SK-N-SH (cell line): ENCODE data around the gene KCNJ15. TPM values are rescaled to one million over a fixed set of nuclear protein-coding genes. Genes with fewer than 3 reads are reported as not detected.
A peak's percentile ranks its signal among the peaks of the same experiment; 100 is the strongest.

Experiments
- CTCF ChIA-PET: fragments of 300-600, 350-600 bp; formaldehyde crosslinking; extraction: SDS; loops from one replicate; lab custom pipeline; 2021; lab: Yijun Ruan, JAX
- POLR2A ChIA-PET: fragments of 350-600 bp; sonication (Branson Sonifier 250); formaldehyde crosslinking; extraction: SDS; loops from one replicate; lab custom pipeline; 2020; ENCODE audit warnings: antibody characterized with exemption, inconsistent platforms; lab: Yijun Ruan, JAX
- DNase-seq: peaks from one replicate; pipeline ENCODE4 v3.0.0; 2012
- H2AFZ ChIP-seq: fragments of 200-600 bp; sonication (generic); 2 replicates; pipeline ENCODE4 v1.8.1; 2016; ENCODE audit warnings: antibody characterized with exemption, mild to moderate bottlenecking, low read depth
- H3F3A ChIP-seq: fragments of 200-600 bp; sonication (generic); replicated peaks from 2 replicates; pipeline ENCODE3; 2016; ENCODE audit warnings: antibody characterized with exemption, mild to moderate bottlenecking; ENCODE audit not compliant: insufficient read depth
- H3K27ac ChIP-seq, 2 experiments: fragments of 200-500 bp in 1 of 2; fragments of 200-600 bp in 1 of 2; sonication (Bioruptor generic) in 1 of 2; sonication (generic), shearing (Covaris generic) in 1 of 2; 2 replicates each; pipeline versions ENCODE4 v1.5.1 to v1.6.1; 2014 to 2016; ENCODE audit warnings: low read depth in 2 of 2, inconsistent platforms in 1 of 2, low read length in 1 of 2, mild to moderate bottlenecking in 1 of 2, mixed read lengths in 1 of 2
- H3K27me3 ChIP-seq: fragments of 200-600 bp; sonication (generic), shearing (Covaris generic); 2 replicates; pipeline ENCODE4 v1.6.1; 2016; ENCODE audit warnings: mixed run types; ENCODE audit not compliant: insufficient read depth
- H3K36me3 ChIP-seq, 2 experiments: fragments of 200-500 bp in 1 of 2; fragments of 200-600 bp in 1 of 2; sonication (Bioruptor generic) in 1 of 2; sonication (generic) in 1 of 2; replicated peaks in 1 of 2; 2 replicates each; pipeline versions ENCODE3 to v1.5.1; 2014 to 2016; ENCODE audit warnings: low read length in 1 of 2, mild to moderate bottlenecking in 1 of 2; ENCODE audit not compliant: insufficient read depth in 2 of 2, control insufficient read depth in 1 of 2
- H3K4me1 ChIP-seq, 2 experiments: fragments of 200-500 bp in 1 of 2; fragments of 200-600 bp in 1 of 2; sonication (Bioruptor generic) in 1 of 2; sonication (generic), shearing (Covaris generic) in 1 of 2; 2 replicates each; pipeline versions ENCODE4 v1.5.1 to v1.6.1; 2014 to 2016; ENCODE audit warnings: low read depth in 1 of 2, low read length in 1 of 2, mixed run types in 1 of 2; ENCODE audit not compliant: insufficient read depth in 2 of 2, control insufficient read depth in 1 of 2
- H3K4me2 ChIP-seq: fragments of 200-600 bp; sonication (generic), shearing (Covaris generic); 2 replicates; pipeline ENCODE4 v1.6.1; 2017; ENCODE audit warnings: mixed run types
- H3K4me3 ChIP-seq, 2 experiments: fragments of 200-500 bp in 1 of 2; fragments of 200-600 bp in 1 of 2; sonication (Bioruptor generic) in 1 of 2; sonication (generic), shearing (Covaris generic) in 1 of 2; 2 replicates each; pipeline versions ENCODE4 v1.5.1 to v1.8.1; 2014 to 2016; ENCODE audit warnings: low read depth in 2 of 2, inconsistent platforms in 1 of 2, low read length in 1 of 2, mild to moderate bottlenecking in 1 of 2, mixed read lengths in 1 of 2, moderate library complexity in 1 of 2
- H3K79me2 ChIP-seq: fragments of 200-600 bp; sonication (generic); 2 replicates; pipeline ENCODE4 v1.8.1; 2017; ENCODE audit warnings: mild to moderate bottlenecking; ENCODE audit not compliant: insufficient read depth
- H3K9ac ChIP-seq: fragments of 200-600 bp; sonication (generic); 2 replicates; pipeline ENCODE4 v1.6.1; 2017; ENCODE audit warnings: mixed run types
- H3K9me2 ChIP-seq: fragments of 200-600 bp; sonication (generic); 2 replicates; pipeline ENCODE4 v1.6.1; 2017; ENCODE audit warnings: mixed run types
- H3K9me3 ChIP-seq: fragments of 200-600 bp; sonication (generic); 2 replicates; pipeline ENCODE4 v1.6.1; 2017; ENCODE audit warnings: mixed run types, mild to moderate bottlenecking, moderate library complexity
- H4K20me1 ChIP-seq: fragments of 200-600 bp; sonication (generic); 2 replicates; pipeline ENCODE4 v1.6.1; 2017; ENCODE audit warnings: mild to moderate bottlenecking, mixed run types; ENCODE audit not compliant: insufficient read depth
- ELF1 ChIP-seq: IDR thresholded peaks from 2 replicates; pipeline ENCODE4 v1.4.0; 2012
- EZH2phosphoT487 ChIP-seq: fragments of 200-600 bp; sonication (generic); IDR thresholded peaks from 2 replicates; pipeline ENCODE4 v1.6.1; 2017; ENCODE audit warnings: low read depth, mixed run types, mild to moderate bottlenecking, antibody characterized with exemption, moderate library complexity, borderline replicate concordance
- FOSL2 ChIP-seq: IDR thresholded peaks from 2 replicates; pipeline ENCODE4 v1.4.0; 2012; ENCODE audit warnings: low read depth, mild to moderate bottlenecking, moderate library complexity, borderline replicate concordance
- FOXM1 ChIP-seq: IDR thresholded peaks from 2 replicates; pipeline ENCODE4 v1.4.0; 2012; ENCODE audit warnings: low read depth, mild to moderate bottlenecking
- GABPA ChIP-seq: IDR thresholded peaks from 2 replicates; pipeline ENCODE4 v1.4.0; 2012; ENCODE audit warnings: low read depth, mild to moderate bottlenecking
- GATA2 ChIP-seq: sonication (generic); formaldehyde crosslinking; IDR thresholded peaks from 2 replicates; pipeline ENCODE4 v1.5.0; 2020; ENCODE audit warnings: mild to moderate bottlenecking, missing genetic modification reagents
- JUND ChIP-seq: IDR thresholded peaks from 2 replicates; pipeline ENCODE4 v1.4.0; 2012
- MEF2A ChIP-seq: IDR thresholded peaks from 2 replicates; pipeline ENCODE4 v1.4.0; 2012; ENCODE audit warnings: low read depth, borderline replicate concordance
- MXI1 ChIP-seq: IDR thresholded peaks from 2 replicates; pipeline ENCODE4 v1.6.1; 2012; ENCODE audit warnings: mild to moderate bottlenecking, low read depth, low read length, improper control_type of control experiment
- RAD21 ChIP-seq: IDR thresholded peaks from 2 replicates; pipeline ENCODE4 v1.6.1; 2012; ENCODE audit warnings: mild to moderate bottlenecking, low read length
- RCOR1 ChIP-seq: fragments of 150-350 bp; IDR thresholded peaks from 2 replicates; pipeline ENCODE4 v1.6.1; 2017; ENCODE audit warnings: antibody characterized with exemption, low read length
- RFX5 ChIP-seq: IDR thresholded peaks from 2 replicates; pipeline ENCODE4 v1.6.1; 2012; ENCODE audit warnings: mild to moderate bottlenecking, improper control_type of control experiment, low read length
- SMC3 ChIP-seq: IDR thresholded peaks from 2 replicates; pipeline ENCODE4 v1.6.1; 2012; ENCODE audit warnings: low read depth, low read length, improper control_type of control experiment
- TAF1 ChIP-seq: IDR thresholded peaks from 2 replicates; pipeline ENCODE4 v1.6.1; 2012; ENCODE audit warnings: low read depth, mild to moderate bottlenecking, low read length, moderate library complexity, borderline replicate concordance
- TCF12 ChIP-seq: IDR thresholded peaks from 2 replicates; pipeline ENCODE4 v1.4.0; 2012
- TEAD4 ChIP-seq: IDR thresholded peaks from 2 replicates; pipeline ENCODE4 v1.4.0; 2012; ENCODE audit warnings: mild to moderate bottlenecking, borderline replicate concordance; ENCODE audit not compliant: insufficient read depth
- WGBS: methylation state at CpG from one replicate; pipeline ENCODE4 v1.1.6; 2017; ENCODE audit warnings: low lambda C conversion rate; 5-methylcytosine and 5-hydroxymethylcytosine counted together
- polyA plus RNA-seq, 3 experiments: library from polyadenylated mRNA; depleted of rRNA; stranded (reverse); fragments of >200 nt; gene quantifications; 2 replicates each; pipeline ENCODE4 v1.2.3, GENCODE V29; 2012
- TF ChIP-seq, protein P1 (sequence below): fragments of 200-600 bp; sonication (generic); IDR thresholded peaks from 2 replicates; pipeline ENCODE4 v1.6.1; 2017; ENCODE audit warnings: antibody characterized with exemption, mild to moderate bottlenecking, moderate library complexity
- TF ChIP-seq, protein P2 (sequence below): IDR thresholded peaks from 2 replicates; pipeline ENCODE4 v1.4.0; 2012; ENCODE audit warnings: low read depth, borderline replicate concordance
- TF ChIP-seq, protein P3 (sequence below): IDR thresholded peaks from 2 replicates; pipeline ENCODE4; 2012
- TF ChIP-seq, protein P4 (sequence below): fragments of 150-350 bp; IDR thresholded peaks from 2 replicates; pipeline ENCODE4 v1.6.1; 2016; ENCODE audit warnings: mild to moderate bottlenecking, low read depth, low read length

The KCNJ15 gene
- polyA plus RNA-seq, 1 of the 3 experiments (the other 2 are of a cell fraction), result 0.03 TPM

DNA sequence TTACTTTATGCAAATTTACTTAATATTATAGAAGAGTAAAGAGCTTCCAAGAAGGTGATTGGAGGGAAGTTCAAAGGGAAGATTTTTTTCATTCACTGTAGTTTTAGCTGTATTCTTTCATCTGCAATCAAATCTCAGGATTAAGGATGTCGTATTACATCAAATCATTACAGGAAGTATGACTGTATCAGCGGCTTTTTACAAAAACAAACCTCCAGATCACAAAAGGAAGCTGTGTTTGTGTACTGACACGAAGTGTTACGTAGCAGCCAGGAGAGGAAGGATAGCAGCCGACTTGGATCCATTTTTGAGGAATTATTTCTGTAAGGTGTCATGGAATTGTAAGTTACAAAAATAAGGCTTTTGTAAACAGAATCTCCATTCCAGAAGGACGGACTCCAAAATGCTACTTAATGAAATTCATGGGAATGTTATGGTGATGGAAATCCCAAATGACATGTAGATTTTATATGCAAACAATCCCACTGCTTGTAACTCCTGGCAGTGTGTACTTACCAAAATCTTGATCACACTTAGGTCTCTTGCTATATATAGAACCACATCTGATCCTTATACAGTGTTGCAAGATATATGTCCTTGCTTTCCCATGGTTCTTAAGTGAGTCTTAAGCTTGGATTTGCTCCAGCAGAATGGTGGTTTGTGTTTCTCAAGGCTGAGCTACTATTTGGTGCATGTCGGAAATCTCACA lies 49.8 kb downstream of the KCNJ15 start (continued):
- TF ChIP-seq, protein P1, sequence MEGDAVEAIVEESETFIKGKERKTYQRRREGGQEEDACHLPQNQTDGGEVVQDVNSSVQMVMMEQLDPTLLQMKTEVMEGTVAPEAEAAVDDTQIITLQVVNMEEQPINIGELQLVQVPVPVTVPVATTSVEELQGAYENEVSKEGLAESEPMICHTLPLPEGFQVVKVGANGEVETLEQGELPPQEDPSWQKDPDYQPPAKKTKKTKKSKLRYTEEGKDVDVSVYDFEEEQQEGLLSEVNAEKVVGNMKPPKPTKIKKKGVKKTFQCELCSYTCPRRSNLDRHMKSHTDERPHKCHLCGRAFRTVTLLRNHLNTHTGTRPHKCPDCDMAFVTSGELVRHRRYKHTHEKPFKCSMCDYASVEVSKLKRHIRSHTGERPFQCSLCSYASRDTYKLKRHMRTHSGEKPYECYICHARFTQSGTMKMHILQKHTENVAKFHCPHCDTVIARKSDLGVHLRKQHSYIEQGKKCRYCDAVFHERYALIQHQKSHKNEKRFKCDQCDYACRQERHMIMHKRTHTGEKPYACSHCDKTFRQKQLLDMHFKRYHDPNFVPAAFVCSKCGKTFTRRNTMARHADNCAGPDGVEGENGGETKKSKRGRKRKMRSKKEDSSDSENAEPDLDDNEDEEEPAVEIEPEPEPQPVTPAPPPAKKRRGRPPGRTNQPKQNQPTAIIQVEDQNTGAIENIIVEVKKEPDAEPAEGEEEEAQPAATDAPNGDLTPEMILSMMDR, result no peak
- TF ChIP-seq, protein P2, sequence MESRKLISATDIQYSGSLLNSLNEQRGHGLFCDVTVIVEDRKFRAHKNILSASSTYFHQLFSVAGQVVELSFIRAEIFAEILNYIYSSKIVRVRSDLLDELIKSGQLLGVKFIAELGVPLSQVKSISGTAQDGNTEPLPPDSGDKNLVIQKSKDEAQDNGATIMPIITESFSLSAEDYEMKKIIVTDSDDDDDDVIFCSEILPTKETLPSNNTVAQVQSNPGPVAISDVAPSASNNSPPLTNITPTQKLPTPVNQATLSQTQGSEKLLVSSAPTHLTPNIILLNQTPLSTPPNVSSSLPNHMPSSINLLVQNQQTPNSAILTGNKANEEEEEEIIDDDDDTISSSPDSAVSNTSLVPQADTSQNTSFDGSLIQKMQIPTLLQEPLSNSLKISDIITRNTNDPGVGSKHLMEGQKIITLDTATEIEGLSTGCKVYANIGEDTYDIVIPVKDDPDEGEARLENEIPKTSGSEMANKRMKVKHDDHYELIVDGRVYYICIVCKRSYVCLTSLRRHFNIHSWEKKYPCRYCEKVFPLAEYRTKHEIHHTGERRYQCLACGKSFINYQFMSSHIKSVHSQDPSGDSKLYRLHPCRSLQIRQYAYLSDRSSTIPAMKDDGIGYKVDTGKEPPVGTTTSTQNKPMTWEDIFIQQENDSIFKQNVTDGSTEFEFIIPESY, result no peak
- TF ChIP-seq RCOR1 (no peak), EZH2phosphoT487 (no peak), RFX5 (no peak), RAD21 (no peak), MXI1 (no peak), GATA2 (no peak), TAF1 (no peak), TEAD4 (no peak), TCF12 (peak; percentile 28), GABPA (no peak)
- TF ChIP-seq, protein P3, sequence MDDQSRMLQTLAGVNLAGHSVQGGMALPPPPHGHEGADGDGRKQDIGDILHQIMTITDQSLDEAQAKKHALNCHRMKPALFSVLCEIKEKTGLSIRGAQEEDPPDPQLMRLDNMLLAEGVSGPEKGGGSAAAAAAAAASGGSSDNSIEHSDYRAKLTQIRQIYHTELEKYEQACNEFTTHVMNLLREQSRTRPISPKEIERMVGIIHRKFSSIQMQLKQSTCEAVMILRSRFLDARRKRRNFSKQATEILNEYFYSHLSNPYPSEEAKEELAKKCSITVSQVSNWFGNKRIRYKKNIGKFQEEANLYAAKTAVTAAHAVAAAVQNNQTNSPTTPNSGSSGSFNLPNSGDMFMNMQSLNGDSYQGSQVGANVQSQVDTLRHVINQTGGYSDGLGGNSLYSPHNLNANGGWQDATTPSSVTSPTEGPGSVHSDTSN, result peak; percentile 52; the same call in 1 of the 2 replicates

DNA sequence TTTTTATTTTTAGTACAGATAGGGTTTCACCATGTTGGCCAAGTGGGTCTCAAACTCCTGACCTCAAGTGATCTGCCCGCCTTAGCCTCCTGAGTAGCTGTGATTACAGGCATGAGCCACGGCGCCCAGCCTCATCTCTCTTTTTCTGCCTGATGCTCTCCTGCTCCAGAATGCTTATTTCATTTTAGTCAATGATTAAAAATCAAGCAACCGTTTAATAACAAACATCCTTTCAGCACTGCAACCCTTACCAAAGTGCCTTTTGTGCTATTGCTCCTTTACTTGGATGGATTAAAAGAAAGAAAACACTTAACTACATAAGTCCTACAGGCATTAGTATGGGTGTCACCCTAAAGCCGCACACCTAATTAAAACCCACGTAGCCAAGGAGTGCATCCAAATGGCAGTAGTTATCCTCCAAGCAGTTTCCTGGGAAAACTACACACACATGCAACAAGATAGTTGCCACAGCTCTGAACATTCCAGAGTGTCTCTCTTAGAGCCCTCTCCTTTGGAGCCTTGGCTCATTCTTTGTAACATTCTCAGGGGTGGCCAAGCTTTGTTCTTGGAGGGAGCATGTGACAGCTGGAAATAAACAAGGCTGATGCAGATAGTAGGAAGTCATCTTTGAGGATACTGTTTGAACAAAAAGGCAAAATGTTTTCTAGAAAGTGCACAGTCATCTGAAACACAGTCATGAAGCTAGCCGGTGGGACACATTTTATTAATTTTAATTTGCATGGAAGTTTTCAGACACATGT lies 51.2 kb downstream of the KCNJ15 start:
- no peak for DNase-seq
- no peaks in the 10 kb centered on the region for H3K79me2 ChIP-seq
- no peak overlapping the region for H3K4me3 ChIP-seq
- no peak overlapping the region for H3K4me2 ChIP-seq
- no peaks in the 10 kb centered on the region for H3K36me3 ChIP-seq
- H3F3A ChIP-seq, result peaks cover 17% of the 10 kb centered on the region
- WGBS, result 76% methylated on average over 7 of the region's 7 CpGs
- TF ChIP-seq MEF2A (no peak), FOXM1 (no peak), ELF1 (no peak), JUND (no peak), FOSL2 (no peak), GATA2 (no peak), RCOR1 (no peak), SMC3 (no peak)
- TF ChIP-seq, protein P4, sequence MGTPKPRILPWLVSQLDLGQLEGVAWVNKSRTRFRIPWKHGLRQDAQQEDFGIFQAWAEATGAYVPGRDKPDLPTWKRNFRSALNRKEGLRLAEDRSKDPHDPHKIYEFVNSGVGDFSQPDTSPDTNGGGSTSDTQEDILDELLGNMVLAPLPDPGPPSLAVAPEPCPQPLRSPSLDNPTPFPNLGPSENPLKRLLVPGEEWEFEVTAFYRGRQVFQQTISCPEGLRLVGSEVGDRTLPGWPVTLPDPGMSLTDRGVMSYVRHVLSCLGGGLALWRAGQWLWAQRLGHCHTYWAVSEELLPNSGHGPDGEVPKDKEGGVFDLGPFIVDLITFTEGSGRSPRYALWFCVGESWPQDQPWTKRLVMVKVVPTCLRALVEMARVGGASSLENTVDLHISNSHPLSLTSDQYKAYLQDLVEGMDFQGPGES, result no peak
- POLR2A ChIA-PET, result no interaction called here
- H3K27me3 ChIP-seq, result no peaks in the 10 kb centered on the region
- H2AFZ ChIP-seq, result no peak overlapping the region
- 0 out of 4 replicates have a peak, but pooled peaks cover 0 to 5% of the 10 kb centered on the region in 2 experiments for H3K4me1 ChIP-seq
- H3K9ac ChIP-seq, result no peak overlapping the region
- no peaks in the 10 kb centered on the region for H3K9me2 ChIP-seq
- H3K27ac ChIP-seq, result no peak overlapping the region; a peak in 1 of 4 replicates
- H4K20me1 ChIP-seq, result no peaks in the 10 kb centered on the region
- CTCF ChIA-PET, result interaction anchor here (0.6 to 1.1 kb wide), 2 partner anchors 177 to 596 kb away, joined by 3 to 4 read pairs; no protein-coding TSS in a partner anchor
- no peaks in the 10 kb centered on the region for H3K9me3 ChIP-seq
